HEK293 (cell line): ENCODE results near the gene MAGEC3.

ENCODE experiments used
- CTCF ChIA-PET: fragments of 350-600 bp; formaldehyde crosslinking; extraction: SDS; loops from one replicate; lab custom pipeline; 2021; ENCODE audit warnings: antibody characterized with exemption; lab: Yijun Ruan, JAX
- POLR2A ChIA-PET: fragments of 300-600 bp; formaldehyde crosslinking; extraction: SDS; loops from one replicate; lab custom pipeline; 2020; ENCODE audit warnings: antibody characterized with exemption, inconsistent platforms; lab: Yijun Ruan, JAX
- H3K27ac ChIP-seq: fragments of 200-500 bp; sonication (Bioruptor generic); 2 replicates; pipeline ENCODE4 v1.5.1; 2014; ENCODE audit warnings: low read depth, low read length, control low read depth, inconsistent platforms; ENCODE audit errors: extremely low read depth
- H3K36me3 ChIP-seq, 2 experiments: fragments of 200-500 bp in 1 of 2; sonication (Bioruptor generic) in 1 of 2; 1 replicate in 1 of 2; 2 replicates in 1 of 2; pipeline ENCODE4 v1.5.1; 2014 to 2017; ENCODE audit warnings: inconsistent platforms in 2 of 2, low read length in 2 of 2; ENCODE audit not compliant: control insufficient read depth in 2 of 2, insufficient read depth in 1 of 2
- H3K4me1 ChIP-seq: fragments of 200-500 bp; sonication (Bioruptor generic); 2 replicates; pipeline ENCODE4 v1.5.1; 2014; ENCODE audit warnings: mild to moderate bottlenecking, low read length, inconsistent platforms; ENCODE audit not compliant: control insufficient read depth, insufficient read depth
- H3K4me3 ChIP-seq: 2 replicates; pipeline ENCODE4 v1.5.1; 2011; ENCODE audit warnings: low read depth, mild to moderate bottlenecking, control low read depth, low read length, moderate library complexity
- H3K9me3 ChIP-seq: fragments of 200-500 bp; sonication (Bioruptor generic); 2 replicates; pipeline ENCODE4 v1.5.1; 2014; ENCODE audit warnings: low read depth, low read length, inconsistent platforms; ENCODE audit not compliant: control insufficient read depth, insufficient read depth
- HOXD13 ChIP-seq: sonication (generic); formaldehyde crosslinking; IDR thresholded peaks from 2 replicates; pipeline ENCODE4 v1.8.0; 2022; ENCODE audit warnings: missing genetic modification reagents, borderline replicate concordance
- KLF10 ChIP-seq: fragments of 450-650 bp; IDR thresholded peaks from 2 replicates; pipeline ENCODE4 v1.5.1; 2018; ENCODE audit warnings: missing biosample characterization, mild to moderate bottlenecking, missing genetic modification characterization
- MZF1 ChIP-seq: fragments of 450-650 bp; formaldehyde crosslinking; IDR thresholded peaks from 2 replicates; pipeline ENCODE4 v1.5.1; 2017; ENCODE audit warnings: missing biosample characterization, missing genetic modification characterization, borderline replicate concordance
- SP3 ChIP-seq: fragments of 450-650 bp; formaldehyde crosslinking; IDR thresholded peaks from 2 replicates; pipeline ENCODE4 v1.5.1; 2016; ENCODE audit warnings: missing biosample characterization, missing genetic modification characterization
- TCF7L2 ChIP-seq: IDR thresholded peaks from 2 replicates; pipeline ENCODE4 v1.6.1; 2011; ENCODE audit warnings: low read depth, mild to moderate bottlenecking, inconsistent platforms, low read length, moderate library complexity, borderline replicate concordance
- YY1 ChIP-seq: fragments of 450-650 bp; formaldehyde crosslinking; IDR thresholded peaks from 2 replicates; pipeline ENCODE4 v1.5.1; 2018; ENCODE audit warnings: missing biosample characterization, missing genetic modification characterization
- ZBTB1 ChIP-seq: fragments of 450-650 bp; formaldehyde crosslinking; IDR thresholded peaks from 2 replicates; pipeline ENCODE4 v1.5.1; 2016; ENCODE audit warnings: missing biosample characterization, missing genetic modification characterization
- ZBTB17 ChIP-seq: fragments of 450-650 bp; formaldehyde crosslinking; IDR thresholded peaks from 2 replicates; pipeline ENCODE4 v1.5.1; 2016; ENCODE audit warnings: missing biosample characterization, missing genetic modification characterization
- ZFP37 ChIP-seq: fragments of 450-650 bp; formaldehyde crosslinking; IDR thresholded peaks from 2 replicates; pipeline ENCODE4 v1.5.1; 2016; ENCODE audit warnings: missing biosample characterization, missing genetic modification characterization
- ZNF248 ChIP-seq: fragments of 450-650 bp; formaldehyde crosslinking; IDR thresholded peaks from 2 replicates; pipeline ENCODE4 v1.5.1; 2017; ENCODE audit warnings: missing biosample characterization, missing genetic modification characterization
- ZNF521 ChIP-seq: fragments of 450-650 bp; formaldehyde crosslinking; IDR thresholded peaks from 2 replicates; pipeline ENCODE4 v1.5.1; 2017; ENCODE audit warnings: missing biosample characterization, mild to moderate bottlenecking, missing genetic modification characterization
- ZNF529 ChIP-seq: fragments of 450-650 bp; formaldehyde crosslinking; IDR thresholded peaks from 2 replicates; pipeline ENCODE4 v1.5.1; 2017; ENCODE audit warnings: missing genetic modification characterization, missing biosample characterization; ENCODE audit not compliant: insufficient replicate concordance
- ZNF585B ChIP-seq: fragments of 450-650 bp; formaldehyde crosslinking; IDR thresholded peaks from 2 replicates; pipeline ENCODE4 v1.5.1; 2016; ENCODE audit warnings: missing biosample characterization, missing genetic modification characterization
- ZNF610 ChIP-seq: fragments of 450-650 bp; formaldehyde crosslinking; IDR thresholded peaks from 2 replicates; pipeline ENCODE4 v1.5.1; 2016; ENCODE audit warnings: missing biosample characterization, missing genetic modification characterization, borderline replicate concordance
- ZNF670 ChIP-seq: fragments of 450-650 bp; formaldehyde crosslinking; IDR thresholded peaks from 2 replicates; pipeline ENCODE4 v1.5.1; 2016; ENCODE audit warnings: missing biosample characterization, missing genetic modification characterization, low read depth
- ZNF747 ChIP-seq: fragments of 450-650 bp; formaldehyde crosslinking; IDR thresholded peaks from 2 replicates; pipeline ENCODE4 v1.5.1; 2016; ENCODE audit warnings: missing biosample characterization, missing genetic modification characterization
- ZNF830 ChIP-seq: fragments of 450-650 bp; IDR thresholded peaks from 2 replicates; pipeline ENCODE4 v1.5.0; 2018; ENCODE audit warnings: missing biosample characterization, missing genetic modification characterization, low read depth, mild to moderate bottlenecking, moderate library complexity
- ZXDB ChIP-seq: fragments of 450-650 bp; formaldehyde crosslinking; IDR thresholded peaks from 2 replicates; pipeline ENCODE4 v1.5.1; 2016; ENCODE audit warnings: missing biosample characterization, missing genetic modification characterization
- TF ChIP-seq, protein P1 (sequence below): fragments of 450-650 bp; formaldehyde crosslinking; IDR thresholded peaks from 2 replicates; pipeline ENCODE4; 2016; ENCODE audit warnings: missing biosample characterization, missing genetic modification characterization
- TF ChIP-seq, protein P2 (sequence below): fragments of 450-650 bp; formaldehyde crosslinking; IDR thresholded peaks from 2 replicates; pipeline ENCODE4 v1.5.1; 2016; ENCODE audit warnings: missing biosample characterization, missing genetic modification characterization
- TF ChIP-seq, protein P3 (sequence below): fragments of 450-650 bp; formaldehyde crosslinking; IDR thresholded peaks from 2 replicates; pipeline ENCODE4 v1.5.1; 2017; ENCODE audit warnings: missing biosample characterization, missing genetic modification characterization
- TF ChIP-seq, protein P4 (sequence below): fragments of 450-650 bp; formaldehyde crosslinking; IDR thresholded peaks from 2 replicates; pipeline ENCODE4 v1.5.1; 2017; ENCODE audit warnings: missing biosample characterization, missing genetic modification characterization
- TF ChIP-seq, protein P5 (sequence below): fragments of 450-650 bp; formaldehyde crosslinking; IDR thresholded peaks from 2 replicates; pipeline ENCODE4 v1.5.1; 2016; ENCODE audit warnings: missing biosample characterization, missing genetic modification characterization
- TF ChIP-seq, protein P6 (sequence below): fragments of 450-650 bp; formaldehyde crosslinking; IDR thresholded peaks from 2 replicates; pipeline ENCODE4 v1.5.1; 2016; ENCODE audit warnings: missing biosample characterization, missing genetic modification characterization, borderline replicate concordance
- TF ChIP-seq, protein P7 (sequence below): fragments of 450-650 bp; formaldehyde crosslinking; IDR thresholded peaks from 2 replicates; pipeline ENCODE4 v1.5.1; 2016; ENCODE audit warnings: missing biosample characterization, missing genetic modification characterization

Gene MAGEC3

DNA sequence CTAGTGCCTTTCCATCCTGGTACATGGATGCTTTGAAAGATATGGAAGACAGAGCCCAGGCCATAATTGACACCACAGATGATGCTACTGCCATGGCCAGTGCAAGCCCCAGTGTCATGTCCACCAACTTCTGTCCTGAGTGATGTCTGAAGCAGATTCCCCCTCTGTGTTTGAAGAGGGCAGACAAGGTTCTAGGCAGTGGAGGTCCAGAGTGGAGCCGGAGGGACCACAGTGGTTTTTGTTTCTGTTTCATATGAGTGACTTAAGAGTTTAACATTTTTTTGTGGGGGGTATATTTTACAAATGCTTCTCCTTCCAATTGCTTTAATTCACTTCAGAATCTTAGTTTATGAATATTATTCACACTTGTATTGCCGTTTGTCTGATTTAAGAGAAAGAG, 59.6 kb downstream of the MAGEC3 start:
- TF ChIP-seq ZNF529 (tag by site-specific recombination) (no peak), TCF7L2 (no peak), HOXD13 (CRISPR knock-in tag) (no peak), ZNF248 (tag by site-specific recombination) (no peak), YY1 (no peak), ZNF521 (tag by site-specific recombination) (no peak), ZNF830 (tag by site-specific recombination) (no peak), ZNF670 (tag by site-specific recombination) (no peak), ZXDB (tag by site-specific recombination) (no peak), ZNF610 (no peak), ZNF747 (tag by site-specific recombination) (no peak), MZF1 (no peak), KLF10 (no peak)
- TF ChIP-seq, protein P1, sequence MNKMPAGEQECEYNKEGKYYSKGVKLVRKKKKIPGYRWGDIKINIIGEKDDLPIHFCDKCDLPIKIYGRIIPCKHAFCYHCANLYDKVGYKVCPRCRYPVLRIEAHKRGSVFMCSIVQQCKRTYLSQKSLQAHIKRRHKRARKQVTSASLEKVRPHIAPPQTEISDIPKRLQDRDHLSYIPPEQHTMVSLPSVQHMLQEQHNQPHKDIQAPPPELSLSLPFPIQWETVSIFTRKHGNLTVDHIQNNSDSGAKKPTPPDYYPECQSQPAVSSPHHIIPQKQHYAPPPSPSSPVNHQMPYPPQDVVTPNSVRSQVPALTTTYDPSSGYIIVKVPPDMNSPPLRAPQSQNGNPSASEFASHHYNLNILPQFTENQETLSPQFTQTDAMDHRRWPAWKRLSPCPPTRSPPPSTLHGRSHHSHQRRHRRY (tag by site-specific recombination) = no peak
- TF ChIP-seq, protein P2, sequence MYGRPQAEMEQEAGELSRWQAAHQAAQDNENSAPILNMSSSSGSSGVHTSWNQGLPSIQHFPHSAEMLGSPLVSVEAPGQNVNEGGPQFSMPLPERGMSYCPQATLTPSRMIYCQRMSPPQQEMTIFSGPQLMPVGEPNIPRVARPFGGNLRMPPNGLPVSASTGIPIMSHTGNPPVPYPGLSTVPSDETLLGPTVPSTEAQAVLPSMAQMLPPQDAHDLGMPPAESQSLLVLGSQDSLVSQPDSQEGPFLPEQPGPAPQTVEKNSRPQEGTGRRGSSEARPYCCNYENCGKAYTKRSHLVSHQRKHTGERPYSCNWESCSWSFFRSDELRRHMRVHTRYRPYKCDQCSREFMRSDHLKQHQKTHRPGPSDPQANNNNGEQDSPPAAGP (tag by site-specific recombination) = no peak
- TF ChIP-seq, protein P3, sequence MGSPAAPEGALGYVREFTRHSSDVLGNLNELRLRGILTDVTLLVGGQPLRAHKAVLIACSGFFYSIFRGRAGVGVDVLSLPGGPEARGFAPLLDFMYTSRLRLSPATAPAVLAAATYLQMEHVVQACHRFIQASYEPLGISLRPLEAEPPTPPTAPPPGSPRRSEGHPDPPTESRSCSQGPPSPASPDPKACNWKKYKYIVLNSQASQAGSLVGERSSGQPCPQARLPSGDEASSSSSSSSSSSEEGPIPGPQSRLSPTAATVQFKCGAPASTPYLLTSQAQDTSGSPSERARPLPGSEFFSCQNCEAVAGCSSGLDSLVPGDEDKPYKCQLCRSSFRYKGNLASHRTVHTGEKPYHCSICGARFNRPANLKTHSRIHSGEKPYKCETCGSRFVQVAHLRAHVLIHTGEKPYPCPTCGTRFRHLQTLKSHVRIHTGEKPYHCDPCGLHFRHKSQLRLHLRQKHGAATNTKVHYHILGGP (tag by site-specific recombination) = no peak
- TF ChIP-seq, protein P4, sequence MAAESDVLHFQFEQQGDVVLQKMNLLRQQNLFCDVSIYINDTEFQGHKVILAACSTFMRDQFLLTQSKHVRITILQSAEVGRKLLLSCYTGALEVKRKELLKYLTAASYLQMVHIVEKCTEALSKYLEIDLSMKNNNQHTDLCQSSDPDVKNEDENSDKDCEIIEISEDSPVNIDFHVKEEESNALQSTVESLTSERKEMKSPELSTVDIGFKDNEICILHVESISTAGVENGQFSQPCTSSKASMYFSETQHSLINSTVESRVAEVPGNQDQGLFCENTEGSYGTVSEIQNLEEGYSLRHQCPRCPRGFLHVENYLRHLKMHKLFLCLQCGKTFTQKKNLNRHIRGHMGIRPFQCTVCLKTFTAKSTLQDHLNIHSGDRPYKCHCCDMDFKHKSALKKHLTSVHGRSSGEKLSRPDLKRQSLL = no peak
- TF ChIP-seq, protein P5, sequence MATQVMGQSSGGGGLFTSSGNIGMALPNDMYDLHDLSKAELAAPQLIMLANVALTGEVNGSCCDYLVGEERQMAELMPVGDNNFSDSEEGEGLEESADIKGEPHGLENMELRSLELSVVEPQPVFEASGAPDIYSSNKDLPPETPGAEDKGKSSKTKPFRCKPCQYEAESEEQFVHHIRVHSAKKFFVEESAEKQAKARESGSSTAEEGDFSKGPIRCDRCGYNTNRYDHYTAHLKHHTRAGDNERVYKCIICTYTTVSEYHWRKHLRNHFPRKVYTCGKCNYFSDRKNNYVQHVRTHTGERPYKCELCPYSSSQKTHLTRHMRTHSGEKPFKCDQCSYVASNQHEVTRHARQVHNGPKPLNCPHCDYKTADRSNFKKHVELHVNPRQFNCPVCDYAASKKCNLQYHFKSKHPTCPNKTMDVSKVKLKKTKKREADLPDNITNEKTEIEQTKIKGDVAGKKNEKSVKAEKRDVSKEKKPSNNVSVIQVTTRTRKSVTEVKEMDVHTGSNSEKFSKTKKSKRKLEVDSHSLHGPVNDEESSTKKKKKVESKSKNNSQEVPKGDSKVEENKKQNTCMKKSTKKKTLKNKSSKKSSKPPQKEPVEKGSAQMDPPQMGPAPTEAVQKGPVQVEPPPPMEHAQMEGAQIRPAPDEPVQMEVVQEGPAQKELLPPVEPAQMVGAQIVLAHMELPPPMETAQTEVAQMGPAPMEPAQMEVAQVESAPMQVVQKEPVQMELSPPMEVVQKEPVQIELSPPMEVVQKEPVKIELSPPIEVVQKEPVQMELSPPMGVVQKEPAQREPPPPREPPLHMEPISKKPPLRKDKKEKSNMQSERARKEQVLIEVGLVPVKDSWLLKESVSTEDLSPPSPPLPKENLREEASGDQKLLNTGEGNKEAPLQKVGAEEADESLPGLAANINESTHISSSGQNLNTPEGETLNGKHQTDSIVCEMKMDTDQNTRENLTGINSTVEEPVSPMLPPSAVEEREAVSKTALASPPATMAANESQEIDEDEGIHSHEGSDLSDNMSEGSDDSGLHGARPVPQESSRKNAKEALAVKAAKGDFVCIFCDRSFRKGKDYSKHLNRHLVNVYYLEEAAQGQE = no peak
- Histone ChIP-seq H3K36me3 (no peaks in the 10 kb centered on the region), H3K27ac (no peak overlapping the region), H3K9me3 (no peaks in the 10 kb centered on the region), H3K4me3 (no peak overlapping the region), H3K4me1 (no peaks in the 10 kb centered on the region)
- POLR2A ChIA-PET = no interaction called here
- CTCF ChIA-PET = no interaction called here

DNA sequence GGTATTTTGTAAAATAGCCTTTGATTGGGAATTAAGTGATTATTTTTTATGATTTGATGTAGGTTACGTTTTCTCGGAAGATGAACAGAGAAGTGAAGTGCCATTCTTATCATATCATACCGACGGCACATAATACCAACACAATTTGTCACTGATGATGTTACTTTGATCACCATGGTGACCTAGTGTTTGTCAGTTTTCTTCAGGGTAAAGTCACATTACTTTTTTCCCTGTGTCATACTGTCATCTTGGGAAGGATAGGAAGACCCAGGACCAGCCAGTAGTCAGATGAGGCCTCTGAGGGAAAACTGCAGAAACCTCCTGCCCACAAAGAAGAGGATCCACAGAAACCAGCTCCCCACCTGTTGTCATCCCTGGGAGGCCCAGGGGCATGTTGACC, 64.2 kb downstream of the MAGEC3 start:
- CTCF ChIA-PET = interaction anchor here (0.6 kb wide), 1 partner anchor 247 kb away, joined by 3 read pairs; no protein-coding TSS in a partner anchor
- no peaks in the 10 kb centered on the region; the same call in 1 of the 2 replicates for H3K9me3 ChIP-seq
- TF ChIP-seq, protein P6, sequence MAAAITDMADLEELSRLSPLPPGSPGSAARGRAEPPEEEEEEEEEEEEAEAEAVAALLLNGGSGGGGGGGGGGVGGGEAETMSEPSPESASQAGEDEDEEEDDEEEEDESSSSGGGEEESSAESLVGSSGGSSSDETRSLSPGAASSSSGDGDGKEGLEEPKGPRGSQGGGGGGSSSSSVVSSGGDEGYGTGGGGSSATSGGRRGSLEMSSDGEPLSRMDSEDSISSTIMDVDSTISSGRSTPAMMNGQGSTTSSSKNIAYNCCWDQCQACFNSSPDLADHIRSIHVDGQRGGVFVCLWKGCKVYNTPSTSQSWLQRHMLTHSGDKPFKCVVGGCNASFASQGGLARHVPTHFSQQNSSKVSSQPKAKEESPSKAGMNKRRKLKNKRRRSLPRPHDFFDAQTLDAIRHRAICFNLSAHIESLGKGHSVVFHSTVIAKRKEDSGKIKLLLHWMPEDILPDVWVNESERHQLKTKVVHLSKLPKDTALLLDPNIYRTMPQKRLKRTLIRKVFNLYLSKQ = no peak
- no peak for TF ChIP-seq ZBTB17 (tag by site-specific recombination)
- TF ChIP-seq, protein P3 (tag by site-specific recombination) = no peak
- no peak for TF ChIP-seq SP3
- TF ChIP-seq ZBTB1 (tag by site-specific recombination) = no peak
- no peak for TF ChIP-seq ZNF585B
- no peak for TF ChIP-seq ZFP37 (tag by site-specific recombination)
- TF ChIP-seq, protein P7, sequence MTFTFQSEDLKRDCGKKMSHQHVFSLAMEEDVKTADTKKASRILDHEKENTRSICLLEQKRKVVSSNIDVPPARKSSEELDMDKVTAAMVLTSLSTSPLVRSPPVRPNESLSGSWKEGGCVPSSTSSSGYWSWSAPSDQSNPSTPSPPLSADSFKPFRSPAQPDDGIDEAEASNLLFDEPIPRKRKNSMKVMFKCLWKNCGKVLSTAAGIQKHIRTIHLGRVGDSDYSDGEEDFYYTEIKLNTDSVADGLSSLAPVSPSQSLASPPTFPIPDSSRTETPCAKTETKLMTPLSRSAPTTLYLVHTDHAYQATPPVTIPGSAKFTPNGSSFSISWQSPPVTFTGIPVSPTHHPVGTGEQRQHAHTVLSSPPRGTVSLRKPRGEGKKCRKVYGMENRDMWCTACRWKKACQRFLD (tag by site-specific recombination) = no peak

More for the DNA sequence above, 64.2 kb downstream of the MAGEC3 start:
- Histone ChIP-seq H3K36me3 (no peaks in the 10 kb centered on the region), H3K4me3 (no peak overlapping the region), H3K4me1 (no peaks in the 10 kb centered on the region), H3K27ac (no peak overlapping the region)
- POLR2A ChIA-PET = no interaction called here
